HEK293T (cell line): ENCODE results near the gene SLC25A14.

Experiments used
- ELF4 ChIP-seq: fragments of 450-650 bp; IDR thresholded peaks from 2 replicates; pipeline ENCODE4 v1.6.1; 2017; ENCODE audit warnings: antibody characterized with exemption
- FOXA1 ChIP-seq: fragments of 450-650 bp; IDR thresholded peaks from 2 replicates; pipeline ENCODE4 v1.6.1; 2016; ENCODE audit warnings: mild to moderate bottlenecking
- FOXM1 ChIP-seq: fragments of 450-650 bp; IDR thresholded peaks from 2 replicates; pipeline ENCODE4 v1.6.1; 2017; ENCODE audit warnings: mild to moderate bottlenecking, borderline replicate concordance
- L3MBTL2 ChIP-seq: fragments of 450-650 bp; conservative IDR thresholded peaks from 2 replicates; pipeline ENCODE4 v1.6.1; 2016; ENCODE audit warnings: mild to moderate bottlenecking
- SUZ12 ChIP-seq: fragments of 450-650 bp; IDR thresholded peaks from 2 replicates; pipeline ENCODE4 v1.6.1; 2016; ENCODE audit warnings: mild to moderate bottlenecking
- TARDBP ChIP-seq: fragments of 450-650 bp; IDR thresholded peaks from 2 replicates; pipeline ENCODE4 v1.6.1; 2016
- ZNF384 ChIP-seq: fragments of 450-650 bp; IDR thresholded peaks from 2 replicates; pipeline ENCODE4 v1.6.1; 2016

DNA sequence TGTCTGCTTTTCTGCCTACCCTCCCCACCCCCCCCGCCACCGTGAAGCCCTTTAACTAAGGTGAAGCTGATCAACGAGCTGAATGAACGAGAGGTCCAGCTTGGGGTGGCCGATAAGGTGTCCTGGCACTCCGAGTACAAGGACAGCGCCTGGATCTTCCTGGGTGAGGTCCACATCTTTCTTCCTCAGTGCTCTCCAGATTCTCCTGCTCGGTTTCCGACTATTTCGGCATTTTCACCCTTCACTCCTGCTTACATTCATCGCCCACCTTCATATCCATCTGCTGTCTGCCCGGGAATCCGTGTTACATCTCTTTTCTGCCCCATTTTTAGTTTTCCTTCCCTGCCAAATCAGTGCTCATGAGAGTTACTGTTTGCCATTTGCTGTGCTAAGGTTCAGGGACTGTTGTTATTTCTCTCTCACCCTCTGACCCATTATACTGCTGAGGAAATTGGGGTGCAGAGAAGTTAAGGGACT lies 62.5 kb downstream of the SLC25A14 start:
- no peak for TF ChIP-seq TARDBP
- TF ChIP-seq ELF4, result no peak
- TF ChIP-seq ZNF384, result no peak
- TF ChIP-seq SUZ12, result no peak
- no peak for TF ChIP-seq FOXM1
- no peak for TF ChIP-seq L3MBTL2
- TF ChIP-seq FOXA1, result no peak
